Endodermal cell (in vitro differentiated cells): ENCODE measurements around the gene POLE. TPM values are rescaled to one million over a fixed set of nuclear protein-coding genes. Genes with fewer than 3 reads are reported as not detected.

Experiments used
- DNase-seq: peaks from one replicate; pipeline ENCODE4 v3.0.0-alpha.2; 2017
- H3K27ac ChIP-seq: 2 replicates; pipeline ENCODE4 v1.5.1; 2013; ENCODE audit warnings: mild to moderate bottlenecking, low read depth, low read length, moderate library complexity
- H3K27me3 ChIP-seq: 2 replicates; pipeline ENCODE4 v1.6.1; 2013; ENCODE audit warnings: mild to moderate bottlenecking, low read length, moderate library complexity; ENCODE audit not compliant: insufficient read depth, control insufficient read depth, poor library complexity, severe bottlenecking
- H3K36me3 ChIP-seq: 2 replicates; pipeline ENCODE4 v1.7.0; 2013; ENCODE audit warnings: mild to moderate bottlenecking, low read length, moderate library complexity; ENCODE audit not compliant: control insufficient read depth, insufficient read depth
- H3K4me1 ChIP-seq: one replicate; pipeline ENCODE4 v1.7.0; 2013; ENCODE audit warnings: low read length; ENCODE audit not compliant: control insufficient read depth, insufficient read depth
- H3K4me3 ChIP-seq: 2 replicates; pipeline ENCODE4 v1.5.1; 2013; ENCODE audit warnings: mild to moderate bottlenecking, low read length, moderate library complexity
- H3K9ac ChIP-seq: 2 replicates; pipeline ENCODE4 v1.6.1; 2013; ENCODE audit warnings: mild to moderate bottlenecking, low read length, moderate library complexity; ENCODE audit not compliant: poor library complexity, severe bottlenecking; ENCODE audit errors: extremely low read depth
- H3K9me3 ChIP-seq: 2 replicates; pipeline ENCODE4 v1.6.1; 2013; ENCODE audit warnings: mild to moderate bottlenecking, low read length, moderate library complexity; ENCODE audit not compliant: control insufficient read depth
- H3K27ac Mint-ChIP-seq: 2 replicates; pipeline ENCODE4 v1.8.0; 2020; ENCODE audit warnings: mixed read lengths
- H3K27me3 Mint-ChIP-seq: 2 replicates; pipeline ENCODE4 v1.8.0; 2021; ENCODE audit warnings: mild to moderate bottlenecking, mixed read lengths; ENCODE audit not compliant: insufficient read depth
- H3K36me3 Mint-ChIP-seq: 2 replicates; pipeline ENCODE4 v1.8.0; 2020; ENCODE audit warnings: low read depth, mixed read lengths
- H3K4me1 Mint-ChIP-seq: 2 replicates; pipeline ENCODE4 v1.8.0; 2020; ENCODE audit warnings: mixed read lengths
- H3K4me3 Mint-ChIP-seq: 2 replicates; pipeline ENCODE4 v1.8.0; 2020; ENCODE audit warnings: mild to moderate bottlenecking, moderate library complexity, mixed read lengths
- H3K9me3 Mint-ChIP-seq: 2 replicates; pipeline ENCODE4 v1.8.0; 2020; ENCODE audit warnings: mild to moderate bottlenecking, mixed read lengths
- CTCF ChIP-seq: fragments of 200-600 bp; sonication (generic); conservative IDR thresholded peaks from 2 replicates; pipeline ENCODE4 v1.5.0; 2021; ENCODE audit warnings: antibody characterized with exemption, mild to moderate bottlenecking
- WGBS, 2 experiments: methylation state at CpG; one replicate each; pipeline versions ENCODE4 v1.1.5 to v1.1.7; 2013; ENCODE audit warnings: missing lambda C conversion rate in 2 of 2, mixed read lengths in 1 of 2; ENCODE audit not compliant: insufficient coverage in 1 of 2, insufficient read length in 1 of 2; 5-methylcytosine and 5-hydroxymethylcytosine counted together
- total RNA-seq, 2 donors: library from RNA; stranded (reverse); fragmentation: NEBNext Ultra II Directional in 1 of 2; extraction: Animal tissue kit (Norgen Biotek cat#: 25700) in 1 of 2; gene quantifications; 2 replicates in 1 of 2; 3 replicates in 1 of 2; pipeline ENCODE4 v1.2.1, GENCODE V29; 2021

POLE gene
- total RNA-seq, 2 donors from 2014 or later = 165 to 212 TPM

- Mint-ChIP-seq H3K9me3 (peaks cover 21% of the 10 kb centered on the region), H3K27ac (no peak overlapping the region), H3K27me3 (peaks cover 43% of the 10 kb centered on the region), H3K4me3 (no peak overlapping the region), H3K36me3 (peaks cover 19% of the 10 kb centered on the region), H3K4me1 (no peaks in the 10 kb centered on the region)
- WGBS, 2 experiments = 85 to 86% methylated on average over 22 to 28 of the region's 28 CpGs
- Histone ChIP-seq H3K4me3 (no peak overlapping the region), H3K36me3 (peaks cover 24% of the 10 kb centered on the region), H3K27ac (no peak overlapping the region), H3K4me1 (no peaks in the 10 kb centered on the region), H3K9me3 (peaks cover 20% of the 10 kb centered on the region), H3K9ac (no peak overlapping the region), H3K27me3 (peaks cover 40% of the 10 kb centered on the region)
- no peak for DNase-seq
- no peak for TF ChIP-seq CTCF
These were observed 66.1 kb downstream of the POLE start for GRCh38 chr12:132620899-132621656.

- no peak overlapping the region for H3K9ac ChIP-seq
- Mint-ChIP-seq H3K36me3 (peaks cover 16% of the 10 kb centered on the region), H3K9me3 (peaks cover 28% of the 10 kb centered on the region), H3K4me3 (no peak overlapping the region), H3K27me3 (peaks cover 51% of the 10 kb centered on the region), H3K27ac (no peak overlapping the region), H3K4me1 (no peaks in the 10 kb centered on the region)
- no peak for TF ChIP-seq CTCF
- peaks cover 17% of the 10 kb centered on the region for H3K36me3 ChIP-seq
- peaks cover 47% of the 10 kb centered on the region for H3K27me3 ChIP-seq
- WGBS, 2 experiments = 68 to 76% methylated on average over 13 to 29 of the region's 29 CpGs
- peaks cover 26% of the 10 kb centered on the region for H3K9me3 ChIP-seq
- H3K4me3 ChIP-seq = no peak overlapping the region
- H3K4me1 ChIP-seq = no peaks in the 10 kb centered on the region
- H3K27ac ChIP-seq = no peak overlapping the region
- no peak for DNase-seq
These were observed 66.8 kb downstream of the POLE start for GRCh38 chr12:132620113-132620898.

GRCh38 chr12:132619386-132620112, 67.6 kb downstream of the POLE start:
- Mint-ChIP-seq H3K27me3 (peaks cover 58% of the 10 kb centered on the region), H3K9me3 (peaks cover 31% of the 10 kb centered on the region), H3K4me1 (no peaks in the 10 kb centered on the region), H3K36me3 (peaks cover 9% of the 10 kb centered on the region), H3K4me3 (no peak overlapping the region), H3K27ac (no peak overlapping the region)
- Histone ChIP-seq H3K9ac (no peak overlapping the region), H3K27me3 (peaks cover 55% of the 10 kb centered on the region), H3K36me3 (peaks cover 11% of the 10 kb centered on the region), H3K27ac (no peak overlapping the region), H3K9me3 (peaks cover 26% of the 10 kb centered on the region), H3K4me3 (no peak overlapping the region), H3K4me1 (no peaks in the 10 kb centered on the region)
- DNase-seq = peak; percentile 67
- 37 to 39% methylated on average over 22 to 53 of the region's 53 CpGs for WGBS, 2 experiments
- TF ChIP-seq CTCF = no peak
